Measurements from ENCODE around the gene EIPR1. TPM values are rescaled to one million over a fixed set of nuclear protein-coding genes. Genes with fewer than 3 reads are reported as not detected.

Gene EIPR1
- total and polyA plus RNA-seq, 2 of the 13 experiments (the other 11 are each of a cell fraction or from before 2014, with no cell fraction given): 70.0 to 96.3 TPM

GRCh38 chr2:3379647-3380534 lies 2.3 kb upstream of the EIPR1 start, which contains the start of gene TRAPPC12 (continued):
- TF ChIP-seq, protein P1, sequence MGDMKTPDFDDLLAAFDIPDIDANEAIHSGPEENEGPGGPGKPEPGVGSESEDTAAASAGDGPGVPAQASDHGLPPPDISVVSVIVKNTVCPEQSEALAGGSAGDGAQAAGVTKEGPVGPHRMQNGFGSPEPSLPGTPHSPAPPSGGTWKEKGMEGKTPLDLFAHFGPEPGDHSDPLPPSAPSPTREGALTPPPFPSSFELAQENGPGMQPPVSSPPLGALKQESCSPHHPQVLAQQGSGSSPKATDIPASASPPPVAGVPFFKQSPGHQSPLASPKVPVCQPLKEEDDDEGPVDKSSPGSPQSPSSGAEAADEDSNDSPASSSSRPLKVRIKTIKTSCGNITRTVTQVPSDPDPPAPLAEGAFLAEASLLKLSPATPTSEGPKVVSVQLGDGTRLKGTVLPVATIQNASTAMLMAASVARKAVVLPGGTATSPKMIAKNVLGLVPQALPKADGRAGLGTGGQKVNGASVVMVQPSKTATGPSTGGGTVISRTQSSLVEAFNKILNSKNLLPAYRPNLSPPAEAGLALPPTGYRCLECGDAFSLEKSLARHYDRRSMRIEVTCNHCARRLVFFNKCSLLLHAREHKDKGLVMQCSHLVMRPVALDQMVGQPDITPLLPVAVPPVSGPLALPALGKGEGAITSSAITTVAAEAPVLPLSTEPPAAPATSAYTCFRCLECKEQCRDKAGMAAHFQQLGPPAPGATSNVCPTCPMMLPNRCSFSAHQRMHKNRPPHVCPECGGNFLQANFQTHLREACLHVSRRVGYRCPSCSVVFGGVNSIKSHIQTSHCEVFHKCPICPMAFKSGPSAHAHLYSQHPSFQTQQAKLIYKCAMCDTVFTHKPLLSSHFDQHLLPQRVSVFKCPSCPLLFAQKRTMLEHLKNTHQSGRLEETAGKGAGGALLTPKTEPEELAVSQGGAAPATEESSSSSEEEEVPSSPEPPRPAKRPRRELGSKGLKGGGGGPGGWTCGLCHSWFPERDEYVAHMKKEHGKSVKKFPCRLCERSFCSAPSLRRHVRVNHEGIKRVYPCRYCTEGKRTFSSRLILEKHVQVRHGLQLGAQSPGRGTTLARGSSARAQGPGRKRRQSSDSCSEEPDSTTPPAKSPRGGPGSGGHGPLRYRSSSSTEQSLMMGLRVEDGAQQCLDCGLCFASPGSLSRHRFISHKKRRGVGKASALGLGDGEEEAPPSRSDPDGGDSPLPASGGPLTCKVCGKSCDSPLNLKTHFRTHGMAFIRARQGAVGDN (CRISPR knock-in tag; IDR thresholded peaks at IDR 0.05): peak; percentile 99
- TF ChIP-seq ZBTB37 (CRISPR knock-in tag; IDR thresholded peaks at IDR 0.05) (no peak), ZNF746 (CRISPR knock-in tag; IDR thresholded peaks at IDR 0.05) (peak; percentile 90), GATA4 (IDR thresholded peaks at IDR 0.05; ENCODE audit: borderline replicate concordance, low read depth) (peak; percentile 79), NR3C1 (CRISPR knock-in tag; IDR thresholded peaks at IDR 0.05) (no peak), HOXA9 (CRISPR knock-in tag; IDR thresholded peaks at IDR 0.05; ENCODE audit: borderline replicate concordance) (peak; percentile 82; the same call in 1 of the 2 replicates), ZNF891 (CRISPR knock-in tag; IDR thresholded peaks at IDR 0.05) (peak; percentile 97), SP140L (CRISPR knock-in tag; IDR thresholded peaks at IDR 0.05; ENCODE audit: borderline replicate concordance) (no peak), POLR2AphosphoS2 (IDR thresholded peaks at IDR 0.05; ENCODE audit: low read depth, low read length) (peak; percentile 65; the same call in 1 of the 2 replicates), FOSL1 (CRISPR knock-in tag; IDR thresholded peaks at IDR 0.05; ENCODE audit: borderline replicate concordance) (peak; percentile 98), ZNF670 (CRISPR knock-in tag; IDR thresholded peaks at IDR 0.05; ENCODE audit: borderline replicate concordance) (no peak; the same call in none of the 2 replicates), ZFP36 (IDR thresholded peaks at IDR 0.05; ENCODE audit: borderline replicate concordance, low read depth, low read length, partially characterized antibody) (no peak)
- TF ChIP-seq, protein P2, sequence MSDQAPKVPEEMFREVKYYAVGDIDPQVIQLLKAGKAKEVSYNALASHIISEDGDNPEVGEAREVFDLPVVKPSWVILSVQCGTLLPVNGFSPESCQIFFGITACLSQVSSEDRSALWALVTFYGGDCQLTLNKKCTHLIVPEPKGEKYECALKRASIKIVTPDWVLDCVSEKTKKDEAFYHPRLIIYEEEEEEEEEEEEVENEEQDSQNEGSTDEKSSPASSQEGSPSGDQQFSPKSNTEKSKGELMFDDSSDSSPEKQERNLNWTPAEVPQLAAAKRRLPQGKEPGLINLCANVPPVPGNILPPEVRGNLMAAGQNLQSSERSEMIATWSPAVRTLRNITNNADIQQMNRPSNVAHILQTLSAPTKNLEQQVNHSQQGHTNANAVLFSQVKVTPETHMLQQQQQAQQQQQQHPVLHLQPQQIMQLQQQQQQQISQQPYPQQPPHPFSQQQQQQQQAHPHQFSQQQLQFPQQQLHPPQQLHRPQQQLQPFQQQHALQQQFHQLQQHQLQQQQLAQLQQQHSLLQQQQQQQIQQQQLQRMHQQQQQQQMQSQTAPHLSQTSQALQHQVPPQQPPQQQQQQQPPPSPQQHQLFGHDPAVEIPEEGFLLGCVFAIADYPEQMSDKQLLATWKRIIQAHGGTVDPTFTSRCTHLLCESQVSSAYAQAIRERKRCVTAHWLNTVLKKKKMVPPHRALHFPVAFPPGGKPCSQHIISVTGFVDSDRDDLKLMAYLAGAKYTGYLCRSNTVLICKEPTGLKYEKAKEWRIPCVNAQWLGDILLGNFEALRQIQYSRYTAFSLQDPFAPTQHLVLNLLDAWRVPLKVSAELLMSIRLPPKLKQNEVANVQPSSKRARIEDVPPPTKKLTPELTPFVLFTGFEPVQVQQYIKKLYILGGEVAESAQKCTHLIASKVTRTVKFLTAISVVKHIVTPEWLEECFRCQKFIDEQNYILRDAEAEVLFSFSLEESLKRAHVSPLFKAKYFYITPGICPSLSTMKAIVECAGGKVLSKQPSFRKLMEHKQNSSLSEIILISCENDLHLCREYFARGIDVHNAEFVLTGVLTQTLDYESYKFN (CRISPR knock-in tag; conservative IDR thresholded peaks at IDR 0.05): peak; percentile 75
- TF ChIP-seq, protein P3, sequence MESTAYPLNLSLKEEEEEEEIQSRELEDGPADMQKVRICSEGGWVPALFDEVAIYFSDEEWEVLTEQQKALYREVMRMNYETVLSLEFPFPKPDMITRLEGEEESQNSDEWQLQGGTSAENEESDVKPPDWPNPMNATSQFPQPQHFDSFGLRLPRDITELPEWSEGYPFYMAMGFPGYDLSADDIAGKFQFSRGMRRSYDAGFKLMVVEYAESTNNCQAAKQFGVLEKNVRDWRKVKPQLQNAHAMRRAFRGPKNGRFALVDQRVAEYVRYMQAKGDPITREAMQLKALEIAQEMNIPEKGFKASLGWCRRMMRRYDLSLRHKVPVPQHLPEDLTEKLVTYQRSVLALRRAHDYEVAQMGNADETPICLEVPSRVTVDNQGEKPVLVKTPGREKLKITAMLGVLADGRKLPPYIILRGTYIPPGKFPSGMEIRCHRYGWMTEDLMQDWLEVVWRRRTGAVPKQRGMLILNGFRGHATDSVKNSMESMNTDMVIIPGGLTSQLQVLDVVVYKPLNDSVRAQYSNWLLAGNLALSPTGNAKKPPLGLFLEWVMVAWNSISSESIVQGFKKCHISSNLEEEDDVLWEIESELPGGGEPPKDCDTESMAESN (CRISPR knock-in tag; conservative IDR thresholded peaks at IDR 0.05): peak; percentile 97
- TF ChIP-seq, protein P4, sequence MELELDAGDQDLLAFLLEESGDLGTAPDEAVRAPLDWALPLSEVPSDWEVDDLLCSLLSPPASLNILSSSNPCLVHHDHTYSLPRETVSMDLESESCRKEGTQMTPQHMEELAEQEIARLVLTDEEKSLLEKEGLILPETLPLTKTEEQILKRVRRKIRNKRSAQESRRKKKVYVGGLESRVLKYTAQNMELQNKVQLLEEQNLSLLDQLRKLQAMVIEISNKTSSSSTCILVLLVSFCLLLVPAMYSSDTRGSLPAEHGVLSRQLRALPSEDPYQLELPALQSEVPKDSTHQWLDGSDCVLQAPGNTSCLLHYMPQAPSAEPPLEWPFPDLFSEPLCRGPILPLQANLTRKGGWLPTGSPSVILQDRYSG (CRISPR knock-in tag; IDR thresholded peaks at IDR 0.05): 0 out of 2 replicates have a peak, but pooled peaks have one; percentile 32

Data from HepG2 (cell line).